Upper lobe of left lung (tissue), 6 donors: ENCODE measurements around the gene CD44. TPM values are rescaled to one million over a fixed set of nuclear protein-coding genes. Genes with fewer than 3 reads are reported as not detected.

Experiments
- ATAC-seq, 2 donors: fragments of 200-7000 bp; cut with Tn5 transposase; one replicate each; pipeline ENCODE4 v1.9.1; 2022; ENCODE audit warnings: mild to moderate bottlenecking in 2 of 2, moderate library complexity in 2 of 2; ENCODE audit not compliant: low FRiP score in 2 of 2
- DNase-seq, 2 donors: peaks; one replicate each; pipeline ENCODE4 v3.0.0-alpha.2; 2019 to 2020
- H3K27ac ChIP-seq, 4 donors: fragments of 200-600 bp; sonication (generic); one replicate each; pipeline ENCODE4 v1.5.1; 2016 to 2019
- H3K27me3 ChIP-seq, 4 donors: fragments of 200-600 bp; sonication (generic); one replicate each; pipeline ENCODE4 v1.5.1; 2017 to 2019
- H3K36me3 ChIP-seq, 4 donors: fragments of 200-600 bp; sonication (generic); one replicate each; pipeline ENCODE4 v1.5.1; 2016 to 2019
- H3K4me1 ChIP-seq, 4 donors: fragments of 200-600 bp; sonication (generic); one replicate each; pipeline ENCODE4 v1.5.1; 2018 to 2019
- H3K4me3 ChIP-seq, 4 donors: fragments of 200-600 bp; sonication (generic); one replicate each; pipeline ENCODE4 v1.5.1; 2017 to 2019; ENCODE audit warnings: mild to moderate bottlenecking in 2 of 4, moderate library complexity in 1 of 4
- H3K9me3 ChIP-seq, 4 donors: fragments of 200-600 bp; sonication (generic); one replicate each; pipeline ENCODE4 v1.5.1; 2018 to 2019
- EP300 ChIP-seq, 4 donors: sonication (generic); formaldehyde crosslinking; IDR thresholded peaks; one replicate each; pipeline ENCODE4 v1.5.1; 2017; ENCODE audit warnings: antibody characterized with exemption in 4 of 4, control low read depth in 2 of 4
- POLR2A ChIP-seq, 4 donors: fragments of 450-650 bp; IDR thresholded peaks; one replicate each; pipeline ENCODE4 v1.5.1; 2016 to 2017; ENCODE audit warnings: antibody characterized with exemption in 4 of 4, mild to moderate bottlenecking in 2 of 4
- POLR2AphosphoS5 ChIP-seq, 2 donors: sonication (generic); formaldehyde crosslinking; IDR thresholded peaks; one replicate each; pipeline ENCODE4 v1.5.1; 2017; ENCODE audit warnings: antibody characterized with exemption in 2 of 2
- WGBS, 2 donors: methylation state at CpG; one replicate each; pipeline ENCODE4 v1.1.5; 2017 to 2018; 5-methylcytosine and 5-hydroxymethylcytosine counted together
- total RNA-seq, 6 donors: library from RNA; depleted of rRNA in 4 of 6; stranded (reverse); fragments of >200 nt in 4 of 6; gene quantifications; one replicate each; pipeline versions ENCODE4 v1.1.0 to v1.2.1, GENCODE V29; 2016 to 2021
- TF ChIP-seq, protein P1 (sequence below), 6 experiments: fragments of 450-650 bp in 4 of 6; fragments of 200-600 bp in 2 of 6; sonication (generic) in 2 of 6; IDR thresholded peaks; one replicate each; pipeline ENCODE4 v1.5.1; 2016 to 2019; ENCODE audit warnings: antibody characterized with exemption in 6 of 6
- donor health status: DM: no; HTN: no; CAD: no; lungs with moderate emphysema.
- donor health status: DM: no; HTN: yes; CAD: no; lungs with severe emphysema.

The CD44 gene
- total RNA-seq, 6 donors from 2014 or later = 454 to 696 (median 551) TPM

DNA sequence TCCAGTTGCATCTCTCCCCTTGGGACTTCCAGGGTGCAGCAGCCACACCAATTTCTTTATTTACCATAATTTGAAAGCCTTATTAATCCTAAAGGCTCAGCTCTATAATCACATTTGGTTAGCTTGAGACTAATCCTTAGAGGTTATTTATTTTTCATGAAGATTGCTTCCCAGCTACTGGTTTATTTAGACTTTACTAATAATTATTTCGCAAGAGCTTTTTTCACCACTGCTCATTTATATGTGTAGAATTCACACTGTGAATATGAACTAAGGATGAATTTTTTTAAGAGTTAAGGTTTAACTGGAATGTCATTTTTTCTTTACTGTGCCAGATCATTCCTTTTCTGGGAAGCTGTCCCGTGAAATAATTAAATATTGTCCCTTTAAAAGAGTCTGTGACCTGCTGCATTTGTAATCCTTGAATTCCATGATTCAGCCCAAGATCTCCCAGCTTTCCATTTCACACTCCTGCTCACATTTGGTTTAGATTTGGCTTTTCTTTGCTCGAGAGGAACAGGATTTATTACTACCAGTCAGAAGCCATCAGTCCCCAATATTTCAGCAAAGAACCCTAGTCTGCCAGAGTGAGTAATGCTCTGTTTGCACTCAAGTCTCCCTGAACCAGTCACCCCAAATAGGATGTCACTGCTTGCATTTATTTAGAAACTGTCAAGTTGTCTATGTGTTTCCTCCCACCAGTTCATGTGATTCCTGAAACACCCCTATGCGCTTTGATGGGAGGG is 4.4 kb upstream of the CD44 start:
- 73 to 83% methylated on average over 4 of the region's 4 CpGs for WGBS, 2 donors
- DNase-seq = no peak
- peaks cover 3 to 8% (median 6%) of the 10 kb centered on the region in 4 donors for H3K4me1 ChIP-seq
- H3K27me3 ChIP-seq = no peaks in the 10 kb centered on the region
- no peak overlapping the region for H3K27ac ChIP-seq
- H3K9me3 ChIP-seq = no peaks in the 10 kb centered on the region
- no peak overlapping the region for H3K4me3 ChIP-seq
- TF ChIP-seq POLR2A (IDR thresholded peaks at IDR 0.05) (no peak), EP300 (IDR thresholded peaks at IDR 0.05) (no peak), POLR2AphosphoS5 (IDR thresholded peaks at IDR 0.05) (no peak)
- TF ChIP-seq, protein P1, sequence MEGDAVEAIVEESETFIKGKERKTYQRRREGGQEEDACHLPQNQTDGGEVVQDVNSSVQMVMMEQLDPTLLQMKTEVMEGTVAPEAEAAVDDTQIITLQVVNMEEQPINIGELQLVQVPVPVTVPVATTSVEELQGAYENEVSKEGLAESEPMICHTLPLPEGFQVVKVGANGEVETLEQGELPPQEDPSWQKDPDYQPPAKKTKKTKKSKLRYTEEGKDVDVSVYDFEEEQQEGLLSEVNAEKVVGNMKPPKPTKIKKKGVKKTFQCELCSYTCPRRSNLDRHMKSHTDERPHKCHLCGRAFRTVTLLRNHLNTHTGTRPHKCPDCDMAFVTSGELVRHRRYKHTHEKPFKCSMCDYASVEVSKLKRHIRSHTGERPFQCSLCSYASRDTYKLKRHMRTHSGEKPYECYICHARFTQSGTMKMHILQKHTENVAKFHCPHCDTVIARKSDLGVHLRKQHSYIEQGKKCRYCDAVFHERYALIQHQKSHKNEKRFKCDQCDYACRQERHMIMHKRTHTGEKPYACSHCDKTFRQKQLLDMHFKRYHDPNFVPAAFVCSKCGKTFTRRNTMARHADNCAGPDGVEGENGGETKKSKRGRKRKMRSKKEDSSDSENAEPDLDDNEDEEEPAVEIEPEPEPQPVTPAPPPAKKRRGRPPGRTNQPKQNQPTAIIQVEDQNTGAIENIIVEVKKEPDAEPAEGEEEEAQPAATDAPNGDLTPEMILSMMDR (IDR thresholded peaks at IDR 0.05) = no peak
- no peaks in the 10 kb centered on the region for H3K36me3 ChIP-seq
- ATAC-seq = peak in 1 of 2 donors; percentile 14

- Histone ChIP-seq H3K9me3 (no peaks in the 10 kb centered on the region), H3K36me3 (no peaks in the 10 kb centered on the region), H3K4me1 (peaks cover 3 to 8% (median 6%) of the 10 kb centered on the region in 4 donors), H3K27me3 (no peaks in the 10 kb centered on the region), H3K27ac (no peak overlapping the region), H3K4me3 (no peak overlapping the region)
- DNase-seq (no peak), ATAC-seq (peak in 1 of 2 donors; percentile 33)
- 65 to 81% methylated on average over 3 of the region's 3 CpGs for WGBS, 2 donors
- TF ChIP-seq POLR2A (IDR thresholded peaks at IDR 0.05) (no peak), POLR2AphosphoS5 (IDR thresholded peaks at IDR 0.05) (no peak), EP300 (IDR thresholded peaks at IDR 0.05) (no peak)
- TF ChIP-seq, protein P1 (IDR thresholded peaks at IDR 0.05) = no peak
Measured at GRCh38 chr11:35135222-35135621, 3.7 kb upstream of the CD44 start.

DNA sequence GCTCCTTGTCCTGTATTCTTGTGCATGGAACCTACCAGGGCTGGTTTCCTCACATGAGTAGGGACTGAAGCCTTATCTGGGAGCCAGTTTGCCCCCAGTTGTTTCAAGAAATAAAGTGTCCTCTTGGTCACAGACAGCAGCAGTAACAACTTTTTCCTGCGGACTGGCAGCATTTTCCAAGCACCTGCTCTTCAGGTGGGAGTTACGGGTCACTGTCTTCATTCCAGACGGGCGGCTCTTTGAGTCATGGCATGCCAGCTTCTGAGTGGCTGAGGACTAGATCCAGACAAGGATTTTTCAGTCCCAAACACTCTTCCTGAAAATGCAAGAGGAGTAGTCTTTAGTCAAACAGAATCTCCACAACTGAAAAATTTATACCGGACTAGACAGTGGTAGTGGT is 2.7 kb upstream of the CD44 start:
- TF ChIP-seq POLR2A (IDR thresholded peaks at IDR 0.05) (no peak), POLR2AphosphoS5 (IDR thresholded peaks at IDR 0.05) (no peak), EP300 (IDR thresholded peaks at IDR 0.05) (no peak)
- TF ChIP-seq, protein P1 (IDR thresholded peaks at IDR 0.05) = no peak
- Histone ChIP-seq H3K27ac (no peak overlapping the region), H3K36me3 (no peaks in the 10 kb centered on the region), H3K27me3 (no peaks in the 10 kb centered on the region), H3K9me3 (no peaks in the 10 kb centered on the region), H3K4me3 (no peak overlapping the region), H3K4me1 (peaks cover 6 to 18% (median 13%) of the 10 kb centered on the region in 4 donors)
- WGBS, 2 donors = 79 to 90% methylated on average over 5 of the region's 5 CpGs
- DNase-seq (no peak), ATAC-seq (no peak)

- Histone ChIP-seq H3K27me3 (no peaks in the 10 kb centered on the region), H3K36me3 (no peaks in the 10 kb centered on the region), H3K27ac (peak overlapping the region in 2 of 4 donors; percentile 93 to 99), H3K4me3 (peak overlapping the region in 1 of 4 donors; percentile 84), H3K4me1 (peaks cover 15 to 35% (median 25%) of the 10 kb centered on the region in 4 donors), H3K9me3 (no peaks in the 10 kb centered on the region)
- TF ChIP-seq POLR2AphosphoS5 (IDR thresholded peaks at IDR 0.05) (no peak), EP300 (IDR thresholded peaks at IDR 0.05) (no peak), POLR2A (IDR thresholded peaks at IDR 0.05) (no peak)
- TF ChIP-seq, protein P1 (IDR thresholded peaks at IDR 0.05) = no peak
- no peak for DNase-seq
- no peak for ATAC-seq
- WGBS, 2 donors = 86 to 93% methylated on average over 1 of the region's 1 CpG
Measured at GRCh38 chr11:35138058-35138457, 913 bp upstream of the CD44 start.

- DNase-seq = peak in 1 of 2 donors; percentile 44
- no peaks in the 10 kb centered on the region for H3K27me3 ChIP-seq
- no peaks in the 10 kb centered on the region for H3K9me3 ChIP-seq
- H3K27ac ChIP-seq = peak overlapping the region; percentile 92 to 99 (median 94)
- peaks cover 20 to 40% (median 30%) of the 10 kb centered on the region in 4 donors for H3K4me1 ChIP-seq
- TF ChIP-seq POLR2AphosphoS5 (IDR thresholded peaks at IDR 0.05) (no peak), POLR2A (IDR thresholded peaks at IDR 0.05) (no peak), EP300 (IDR thresholded peaks at IDR 0.05) (no peak)
- TF ChIP-seq, protein P1 (IDR thresholded peaks at IDR 0.05) = no peak
- peak overlapping the region; percentile 65 to 84 (median 79) for H3K4me3 ChIP-seq
- no peak for ATAC-seq
- WGBS, 2 donors = 6 to 9% methylated on average over 12 to 16 of the region's 16 CpGs
- no peaks in the 10 kb centered on the region for H3K36me3 ChIP-seq
Measured at GRCh38 chr11:35138606-35138942, 397 bp upstream of the CD44 start.
